ENCODE results near the gene KIF5A.
A peak's percentile ranks its signal among the peaks of the same experiment; 100 is the strongest.

The KIF5A gene

GRCh38 chr12:57535764-57536596 lies 13.9 kb upstream of the KIF5A start:
- no peak for DNase-seq (ENCODE audit: low spot score)

- no peak for DNase-seq (ENCODE audit: low spot score)
These were observed 13.3 kb upstream of the KIF5A start for GRCh38 chr12:57536597-57536942.

- DNase-seq (ENCODE audit: low spot score) = no peak
These were observed 10.6 kb upstream of the KIF5A start for GRCh38 chr12:57539134-57539768.

GRCh38 chr12:57541001-57541400 lies 8.8 kb upstream of the KIF5A start:
- DNase-seq (ENCODE audit: low spot score) = no peak

GRCh38 chr12:57541717-57542116 lies 8.1 kb upstream of the KIF5A start:
- DNase-seq (ENCODE audit: low spot score) = no peak

- DNase-seq (ENCODE audit: low spot score) = no peak
These were observed 6.3 kb upstream of the KIF5A start for GRCh38 chr12:57543581-57543980.

GRCh38 chr12:57545809-57546437 lies 3.9 kb upstream of the KIF5A start:
- DNase-seq (ENCODE audit: low spot score) = no peak

GRCh38 chr12:57546438-57547287 lies 3.2 kb upstream of the KIF5A start, which contains the start of gene DCTN2:
DCTN2 (minus strand) TSS chr12:57547192; CDS start chr12:57547063, 129 bp downstream.
- DNase-seq (ENCODE audit: low spot score) = peak; percentile 99

GRCh38 chr12:57547288-57548012 lies 2.4 kb upstream of the KIF5A start:
- no peak for DNase-seq (ENCODE audit: low spot score)

GRCh38 chr12:57548013-57548315 lies 1.9 kb upstream of the KIF5A start:
- DNase-seq (ENCODE audit: low spot score) = no peak

GRCh38 chr12:57548488-57548887 lies 1.4 kb upstream of the KIF5A start:
- no peak for DNase-seq (ENCODE audit: low spot score)

- no peak for DNase-seq (ENCODE audit: low spot score)
These were observed 488 bp upstream of the KIF5A start for GRCh38 chr12:57549203-57549908.

- DNase-seq (ENCODE audit: low spot score) = peak; percentile 30
These were observed 1.1 kb downstream of the KIF5A start for GRCh38 chr12:57550641-57551549.

GRCh38 chr12:57551637-57552305 lies 1.9 kb downstream of the KIF5A start:
- no peak for DNase-seq (ENCODE audit: low spot score)

- no peak for DNase-seq (ENCODE audit: low spot score)
These were observed 2.4 kb downstream of the KIF5A start for GRCh38 chr12:57552306-57552651.

GRCh38 chr12:57552835-57553313 lies 3.0 kb downstream of the KIF5A start:
- DNase-seq (ENCODE audit: low spot score) = no peak

- DNase-seq (ENCODE audit: low spot score) = peak; percentile 36
These were observed 3.7 kb downstream of the KIF5A start for GRCh38 chr12:57553343-57554202.

GRCh38 chr12:57554453-57554852 lies 4.6 kb downstream of the KIF5A start:
- no peak for DNase-seq (ENCODE audit: low spot score)
